Measurements from ENCODE around the gene PLPPR2. TPM values are rescaled to one million over a fixed set of nuclear protein-coding genes. Genes with fewer than 3 reads are reported as not detected.

PLPPR2 gene
- total RNA-seq, 1 donor from 2014 or later, result 1.8 TPM

GRCh38 chr19:11382898-11383705, 27.9 kb downstream of the PLPPR2 start:
- Histone ChIP-seq H3K27me3 (ENCODE audit: control insufficient read depth, insufficient read depth, low read length) (peaks cover 5% of the 10 kb centered on the region), H3K36me3 (ENCODE audit: control insufficient read depth, insufficient read depth, low read length) (no peaks in the 10 kb centered on the region), H3K4me3 (ENCODE audit: low read depth, low read length) (peak overlapping the region; percentile 27)
- TF ChIP-seq CTCF (IDR thresholded peaks at IDR 0.05; ENCODE audit: insufficient read depth, low read length, severe bottlenecking), result peak; percentile 85
- no peak for FAIRE-seq
- no peak for DNase-seq (ENCODE audit: low read depth)

- H3K4me3 ChIP-seq (ENCODE audit: low read depth, low read length), result peak overlapping the region; percentile 14
- DNase-seq (ENCODE audit: low read depth), result no peak
- TF ChIP-seq CTCF (IDR thresholded peaks at IDR 0.05; ENCODE audit: insufficient read depth, low read length, severe bottlenecking), result no peak
- H3K36me3 ChIP-seq (ENCODE audit: control insufficient read depth, insufficient read depth, low read length), result no peaks in the 10 kb centered on the region
- peaks cover 5% of the 10 kb centered on the region for H3K27me3 ChIP-seq (ENCODE audit: control insufficient read depth, insufficient read depth, low read length)
- FAIRE-seq, result no peak
These were observed 28.4 kb downstream of the PLPPR2 start for GRCh38 chr19:11383706-11384048.

- H3K27me3 ChIP-seq (ENCODE audit: control insufficient read depth, insufficient read depth, low read length), result peaks cover 5% of the 10 kb centered on the region
- DNase-seq (ENCODE audit: low read depth), result no peak
- no peaks in the 10 kb centered on the region for H3K36me3 ChIP-seq (ENCODE audit: control insufficient read depth, insufficient read depth, low read length)
- TF ChIP-seq CTCF (IDR thresholded peaks at IDR 0.05; ENCODE audit: insufficient read depth, low read length, severe bottlenecking), result no peak
- FAIRE-seq, result no peak
- no peak overlapping the region for H3K4me3 ChIP-seq (ENCODE audit: low read depth, low read length)
These were observed 29.5 kb downstream of the PLPPR2 start for GRCh38 chr19:11384778-11385129.

GRCh38 chr19:11387162-11388034, 32.2 kb downstream of the PLPPR2 start:
- TF ChIP-seq CTCF (IDR thresholded peaks at IDR 0.05; ENCODE audit: insufficient read depth, low read length, severe bottlenecking), result no peak
- Histone ChIP-seq H3K4me3 (ENCODE audit: low read depth, low read length) (no peak overlapping the region), H3K27me3 (ENCODE audit: control insufficient read depth, insufficient read depth, low read length) (peaks cover 5% of the 10 kb centered on the region), H3K36me3 (ENCODE audit: control insufficient read depth, insufficient read depth, low read length) (no peaks in the 10 kb centered on the region)
- no peak for DNase-seq (ENCODE audit: low read depth)
- no peak for FAIRE-seq

- Histone ChIP-seq H3K4me3 (ENCODE audit: low read depth, low read length) (no peak overlapping the region), H3K27me3 (ENCODE audit: control insufficient read depth, insufficient read depth, low read length) (no peaks in the 10 kb centered on the region), H3K36me3 (ENCODE audit: control insufficient read depth, insufficient read depth, low read length) (no peaks in the 10 kb centered on the region)
- no peak for DNase-seq (ENCODE audit: low read depth)
- FAIRE-seq, result no peak
- TF ChIP-seq CTCF (IDR thresholded peaks at IDR 0.05; ENCODE audit: insufficient read depth, low read length, severe bottlenecking), result no peak
These were observed 35.1 kb downstream of the PLPPR2 start for GRCh38 chr19:11390359-11390758.
